IMR-90 (cell line): Measurements from ENCODE around the gene ANKUB1. TPM values are rescaled to one million over a fixed set of nuclear protein-coding genes. Genes with fewer than 3 reads are reported as not detected.

Experiments
- ATAC-seq: fragments of 200-7000 bp; cut with Tn5 transposase; 2 replicates; pipeline ENCODE4 v1.9.1; 2020; ENCODE audit warnings: low read depth, mild to moderate bottlenecking, moderate library complexity
- Bru-seq: library from RNA; stranded (reverse); fragments of 400-500 nt; gene quantifications from one replicate; lab custom pipeline; 2021; lab: Mats Ljungman, UMichigan
- BruChase-seq, 2 experiments: library from RNA; stranded (reverse); fragments of 400-500 nt; gene quantifications; one replicate each; lab custom pipeline; 2021; lab: Mats Ljungman, UMichigan
- BruUV-seq: library from RNA; stranded (reverse); fragments of 400-500 nt; replicated peaks from 2 replicates; lab custom pipeline; 2021; lab: Mats Ljungman, UMichigan
- CTCF ChIA-PET: fragments of 300-600 bp; formaldehyde crosslinking; extraction: SDS; loops from one replicate; lab custom pipeline; 2021; ENCODE audit warnings: antibody characterized with exemption; lab: Yijun Ruan, JAX
- POLR2A ChIA-PET: fragments of 300-600 bp; sonication (Branson Sonifier 250); formaldehyde crosslinking; loops from one replicate; lab custom pipeline; 2022; ENCODE audit warnings: antibody characterized with exemption; ENCODE audit not compliant: unreplicated experiment; lab: Charles Lee
- DNase-seq: peaks from one replicate; pipeline ENCODE4 v3.0.0; 2013
- H2AFZ ChIP-seq: replicated peaks from 2 replicates; pipeline ENCODE3; 2013; ENCODE audit warnings: low read length, mild to moderate bottlenecking; ENCODE audit not compliant: poor library complexity
- H2AK5ac ChIP-seq: 2 replicates; pipeline ENCODE4 v1.6.1; 2013; ENCODE audit warnings: low read depth, low read length, inconsistent platforms
- H2AK9ac ChIP-seq: replicated peaks from 2 replicates; pipeline ENCODE3; 2013; ENCODE audit warnings: mild to moderate bottlenecking, low read depth, low read length, moderate library complexity; ENCODE audit not compliant: poor library complexity
- H2BK120ac ChIP-seq: 2 replicates; pipeline ENCODE4 v1.6.1; 2013; ENCODE audit warnings: low read depth, low read length, inconsistent platforms
- H2BK15ac ChIP-seq: 3 replicates; pipeline ENCODE4 v1.6.1; 2013; ENCODE audit warnings: low read depth, low read length, inconsistent platforms
- H2BK20ac ChIP-seq: 2 replicates; pipeline ENCODE4 v1.6.1; 2013; ENCODE audit warnings: low read depth, mild to moderate bottlenecking, inconsistent platforms, low read length, moderate library complexity
- H2BK5ac ChIP-seq: 2 replicates; pipeline ENCODE4 v1.6.1; 2013; ENCODE audit warnings: mild to moderate bottlenecking, low read depth, low read length, inconsistent platforms; ENCODE audit not compliant: poor library complexity, severe bottlenecking
- H3K14ac ChIP-seq: replicated peaks from 2 replicates; pipeline ENCODE4 v1.6.1; 2013; ENCODE audit warnings: low read depth, low read length, inconsistent platforms
- H3K18ac ChIP-seq: 2 replicates; pipeline ENCODE4 v1.6.1; 2013; ENCODE audit warnings: low read depth, low read length, control low read depth
- H3K23ac ChIP-seq: 2 replicates; pipeline ENCODE4 v1.6.1; 2013; ENCODE audit warnings: low read depth, low read length, inconsistent platforms
- H3K27ac ChIP-seq: 2 replicates; pipeline ENCODE4 v1.5.1; 2013; ENCODE audit warnings: mild to moderate bottlenecking, control low read depth, low read length; ENCODE audit not compliant: insufficient read depth
- H3K27me3 ChIP-seq: 2 replicates; pipeline ENCODE4 v1.6.1; 2013; ENCODE audit warnings: low read length; ENCODE audit not compliant: control insufficient read depth, insufficient read depth
- H3K36me3 ChIP-seq: 2 replicates; pipeline ENCODE4 v1.6.1; 2013; ENCODE audit warnings: low read length, mixed read lengths; ENCODE audit not compliant: control insufficient read depth, insufficient read depth
- H3K4ac ChIP-seq: 2 replicates; pipeline ENCODE4 v1.6.1; 2013; ENCODE audit warnings: low read depth, low read length, inconsistent platforms
- H3K4me1 ChIP-seq: 2 replicates; pipeline ENCODE4 v1.6.1; 2013; ENCODE audit warnings: low read length, mixed read lengths; ENCODE audit not compliant: control insufficient read depth, insufficient read depth
- H3K4me2 ChIP-seq: 2 replicates; pipeline ENCODE4 v1.6.1; 2013; ENCODE audit warnings: low read depth, mild to moderate bottlenecking, control low read depth, low read length, moderate library complexity
- H3K4me3 ChIP-seq: 2 replicates; pipeline ENCODE4 v1.5.1; 2013; ENCODE audit warnings: low read depth, mild to moderate bottlenecking, control low read depth, low read length, moderate library complexity; ENCODE audit not compliant: insufficient read depth
- H3K56ac ChIP-seq: 2 replicates; pipeline ENCODE4 v1.6.1; 2013; ENCODE audit warnings: low read length, inconsistent platforms; ENCODE audit not compliant: insufficient read depth; ENCODE audit errors: extremely low read depth
- H3K79me1 ChIP-seq, 2 experiments: 2 replicates each; pipeline ENCODE4 v1.6.1; 2013; ENCODE audit warnings: low read length in 2 of 2, inconsistent platforms in 1 of 2, low read depth in 1 of 2
- H3K9ac ChIP-seq: 2 replicates; pipeline ENCODE4 v1.6.1; 2013; ENCODE audit warnings: low read depth, low read length, control low read depth
- H3K9me1 ChIP-seq: 2 replicates; pipeline ENCODE4 v1.6.1; 2013; ENCODE audit warnings: low read length, inconsistent platforms; ENCODE audit not compliant: insufficient read depth
- H3K9me3 ChIP-seq: 2 replicates; pipeline ENCODE4 v1.6.1; 2013; ENCODE audit warnings: low read length; ENCODE audit not compliant: control insufficient read depth, insufficient read depth
- H4K20me1 ChIP-seq: 2 replicates; pipeline ENCODE4 v1.6.1; 2013; ENCODE audit warnings: low read length, inconsistent platforms; ENCODE audit not compliant: insufficient read depth
- H4K5ac ChIP-seq: 2 replicates; pipeline ENCODE4 v1.6.1; 2013; ENCODE audit warnings: mild to moderate bottlenecking, low read depth, low read length, control low read depth
- H4K8ac ChIP-seq, 2 experiments: 2 replicates each; pipeline ENCODE4 v1.6.1; 2013; ENCODE audit warnings: low read depth in 2 of 2, low read length in 2 of 2, control low read depth in 1 of 2, inconsistent platforms in 1 of 2
- H4K91ac ChIP-seq: 2 replicates; pipeline ENCODE4 v1.6.1; 2013; ENCODE audit warnings: low read depth, low read length, inconsistent platforms; ENCODE audit not compliant: insufficient read depth
- CHD1 ChIP-seq: IDR thresholded peaks from 2 replicates; pipeline ENCODE4 v1.6.1; 2012; ENCODE audit warnings: low read depth, low read length, improper control_type of control experiment
- MXI1 ChIP-seq: IDR thresholded peaks from 2 replicates; pipeline ENCODE4 v1.6.1; 2012; ENCODE audit warnings: low read depth, mild to moderate bottlenecking, low read length, moderate library complexity, borderline replicate concordance
- NFE2L2 ChIP-seq: fragments of 150-350 bp; IDR thresholded peaks from 2 replicates; pipeline ENCODE4 v1.6.1; 2016; ENCODE audit warnings: low read depth, mild to moderate bottlenecking, low read length
- RCOR1 ChIP-seq: IDR thresholded peaks from 2 replicates; pipeline ENCODE4 v1.6.1; 2012; ENCODE audit warnings: mild to moderate bottlenecking, low read length, improper control_type of control experiment; ENCODE audit not compliant: insufficient replicate concordance
- RFX5 ChIP-seq: IDR thresholded peaks from 2 replicates; pipeline ENCODE4 v1.8.0; 2012; ENCODE audit warnings: low read depth, mild to moderate bottlenecking, low read length, moderate library complexity
- WGBS, 2 experiments: methylation state at CpG; one replicate each; pipeline versions ENCODE4 v1.1.5 to v1.1.7; 2013; ENCODE audit warnings: missing lambda C conversion rate in 2 of 2; ENCODE audit not compliant: insufficient read length in 1 of 2; ENCODE audit errors: extremely low coverage in 2 of 2; 5-methylcytosine and 5-hydroxymethylcytosine counted together
- dilution Hi-C: fragments of 300-500 bp; cut with HindIII; formaldehyde crosslinking; loops from one replicate; pipeline ENCODE4 v1.14.3; 2018; ENCODE audit warnings: low sequenced_read_pairs; ENCODE audit not compliant: unreplicated experiment
- in situ Hi-C: fragments of 300-500 bp; cut with MboI; formaldehyde crosslinking; loops from 3 replicates; pipeline ENCODE4 v1.14.3; 2019; ENCODE audit warnings: low sequenced_read_pairs, inconsistent platforms, mixed read lengths
- intact Hi-C: fragments of 100-400 bp; cut with micrococcal nuclease; formaldehyde crosslinking; loops from 2 replicates; pipeline ENCODE4 v1.10.0; 2022
- long read RNA-seq: library from polyadenylated mRNA; unstranded; transcript quantifications from one replicate; pipeline ENCODE4 v2.0.0, GENCODE V29; 2021; ENCODE audit not compliant: unreplicated experiment
- polyA plus RNA-seq, 3 experiments: library from polyadenylated mRNA; depleted of rRNA; stranded (reverse); fragments of >200 nt; gene quantifications; 2 replicates each; pipeline ENCODE4 v1.2.3, GENCODE V29; 2012; ENCODE audit warnings: low replicate concordance in 1 of 3
- total RNA-seq: library from RNA; depleted of rRNA; stranded (reverse); fragments of >200 nt; gene quantifications from 2 replicates; pipeline ENCODE4 v1.2.3, GENCODE V29; 2012; rRNA removed
- TF ChIP-seq, protein P1 (sequence below): conservative IDR thresholded peaks from 2 replicates; pipeline ENCODE4 v1.5.1; 2012; ENCODE audit warnings: mild to moderate bottlenecking, low read depth, low read length, improper control_type of control experiment

ANKUB1 gene, protein sequence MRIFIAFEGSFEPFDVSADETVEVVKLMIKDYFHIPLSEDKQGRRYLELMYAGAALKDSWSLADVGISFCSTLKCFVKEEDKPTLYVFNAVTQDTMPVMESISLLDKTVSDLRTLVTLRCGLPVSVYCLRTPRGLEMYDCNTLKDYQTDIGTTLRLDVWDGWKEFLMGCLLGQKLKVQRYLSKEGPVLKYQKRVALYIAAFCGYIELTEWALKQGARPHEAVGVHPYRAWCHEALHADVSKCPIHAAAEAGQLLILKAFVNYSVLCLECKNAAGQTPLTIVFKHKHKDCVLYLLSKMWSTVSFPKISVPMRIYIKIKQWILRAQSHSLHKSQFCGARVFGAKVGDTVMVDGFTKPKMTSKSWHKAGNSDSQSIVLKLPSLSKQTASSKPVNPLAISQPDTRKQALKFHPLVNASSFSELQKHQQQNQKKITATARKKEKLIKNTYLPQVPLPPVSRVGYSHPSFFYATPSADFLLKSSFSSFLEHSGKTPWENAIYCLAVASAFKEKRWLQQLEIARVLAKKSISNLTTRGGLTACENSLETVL
- total RNA-seq (not detected in 2 replicates), polyA plus RNA-seq (2012; rRNA removed) (not detected in 2 replicates), Bru-seq, nascent RNA (percentile 3 among the genes with signal in this experiment), BruChase-seq, experiment 1, labeled RNA remaining after a 6-hour chase (percentile 17 among the genes with signal in this experiment), BruChase-seq, experiment 2, labeled RNA remaining after a 2-hour chase (percentile 10 among the genes with signal in this experiment)
- polyA plus RNA-seq (2012; cell fraction: cytosol; rRNA removed) = not detected in 2 replicates
- not detected in 2 replicates for polyA plus RNA-seq (2012; cell fraction: nucleus; rRNA removed; ENCODE audit: low replicate concordance)
- long read RNA-seq, partial matches to known transcripts = 0 of 2 reads
- long read RNA-seq, other reads (novel, unspliced or antisense) = 2 of 2 reads

DNA sequence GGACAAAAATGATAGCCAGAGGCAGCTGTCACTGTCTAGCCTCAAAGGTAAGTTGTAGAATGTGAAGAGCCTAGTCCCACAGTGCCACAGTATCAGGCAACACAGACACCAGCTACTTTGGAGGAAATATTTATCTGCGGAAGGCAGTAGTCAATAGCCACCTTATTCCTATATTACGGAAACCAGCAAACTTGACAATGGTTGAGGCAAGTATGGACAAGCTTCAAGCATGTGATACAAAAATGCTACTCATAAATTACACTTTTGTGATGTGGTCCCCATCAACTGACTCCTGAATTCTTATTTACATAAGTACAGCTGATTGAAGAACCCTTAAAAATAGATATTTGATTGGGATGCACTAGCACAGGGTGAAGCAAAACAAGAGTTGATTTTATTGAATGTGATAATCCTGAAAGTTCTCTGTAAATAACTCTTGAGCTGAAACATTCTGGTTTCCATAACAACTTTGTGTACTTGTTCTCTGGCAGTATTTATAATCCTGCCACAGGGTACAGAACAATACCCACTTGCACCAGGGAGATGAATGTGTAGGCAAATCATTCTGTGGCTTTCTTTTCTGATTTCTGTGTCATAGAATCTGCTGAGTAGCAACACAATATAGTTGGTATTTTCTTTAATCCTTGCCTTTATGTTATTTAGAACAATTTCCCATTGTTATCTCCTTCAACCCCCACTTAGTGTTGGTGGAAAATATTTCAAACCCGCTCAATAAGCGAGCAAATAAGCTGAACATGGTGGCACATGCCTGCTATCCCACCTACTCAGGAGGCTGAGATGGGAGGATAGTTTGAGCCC lies at the start of gene ANKUB1:
TSS of gene ANKUB1 (minus strand) at position 103 of the 819 bp plus-strand sequence. CDS start 188 bp downstream, outside the sequence.
- Histone ChIP-seq H2BK120ac (no peak within 1 kb of the TSS), H3K4me3 (no peak within 1 kb of the TSS), H2AFZ (no peak within 1 kb of the TSS), H3K56ac (no peak within 1 kb of the TSS), H3K18ac (no peak within 1 kb of the TSS), H3K4me1 (peaks cover 3% of the 10 kb centered on the region; the same call in 1 of the 2 replicates), H2BK20ac (no peak within 1 kb of the TSS), H3K9me3 (no peaks in the 10 kb centered on the region), H4K5ac (no peak within 1 kb of the TSS), H3K23ac (no peak within 1 kb of the TSS), H3K9ac (no peak within 1 kb of the TSS), H4K91ac (no peak within 1 kb of the TSS), H3K36me3 (no peaks in the 10 kb centered on the region), H3K27me3 (no peaks in the 10 kb centered on the region), H3K14ac (no peak within 1 kb of the TSS), H2BK15ac (no peak within 1 kb of the TSS; the same call in 2 of the 3 replicates), H3K9me1 (no peaks in the 10 kb centered on the region), H2AK9ac (no peak within 1 kb of the TSS), H2BK5ac (no peak within 1 kb of the TSS), H2AK5ac (no peak within 1 kb of the TSS), H4K20me1 (no peaks in the 10 kb centered on the region), H3K4ac (no peak within 1 kb of the TSS), H4K8ac (no peak within 1 kb of the TSS), H3K4me2 (no peak within 1 kb of the TSS), H3K27ac (no peak within 1 kb of the TSS), H3K79me1 (no peaks in the 10 kb centered on the region)
- CTCF ChIA-PET = interaction anchor here (0.5 to 1.8 kb wide), 2 partner anchors 15 to 58 kb away, joined by 3 to 5 read pairs; no protein-coding TSS in a partner anchor
- POLR2A ChIA-PET = interaction anchor here (0.6 kb wide), 1 partner anchor 631 kb away, joined by 3 read pairs; no protein-coding TSS in a partner anchor
- DNase-seq (no peak), ATAC-seq (no peak)
- dilution Hi-C loops (no loop called here), intact Hi-C loops (no loop called here), in situ Hi-C loops (no loop called here)
- no CpG with 5 or more reads among the region's 4 CpGs for WGBS, 2 experiments
- no peak for TF ChIP-seq CHD1
- TF ChIP-seq, protein P1, sequence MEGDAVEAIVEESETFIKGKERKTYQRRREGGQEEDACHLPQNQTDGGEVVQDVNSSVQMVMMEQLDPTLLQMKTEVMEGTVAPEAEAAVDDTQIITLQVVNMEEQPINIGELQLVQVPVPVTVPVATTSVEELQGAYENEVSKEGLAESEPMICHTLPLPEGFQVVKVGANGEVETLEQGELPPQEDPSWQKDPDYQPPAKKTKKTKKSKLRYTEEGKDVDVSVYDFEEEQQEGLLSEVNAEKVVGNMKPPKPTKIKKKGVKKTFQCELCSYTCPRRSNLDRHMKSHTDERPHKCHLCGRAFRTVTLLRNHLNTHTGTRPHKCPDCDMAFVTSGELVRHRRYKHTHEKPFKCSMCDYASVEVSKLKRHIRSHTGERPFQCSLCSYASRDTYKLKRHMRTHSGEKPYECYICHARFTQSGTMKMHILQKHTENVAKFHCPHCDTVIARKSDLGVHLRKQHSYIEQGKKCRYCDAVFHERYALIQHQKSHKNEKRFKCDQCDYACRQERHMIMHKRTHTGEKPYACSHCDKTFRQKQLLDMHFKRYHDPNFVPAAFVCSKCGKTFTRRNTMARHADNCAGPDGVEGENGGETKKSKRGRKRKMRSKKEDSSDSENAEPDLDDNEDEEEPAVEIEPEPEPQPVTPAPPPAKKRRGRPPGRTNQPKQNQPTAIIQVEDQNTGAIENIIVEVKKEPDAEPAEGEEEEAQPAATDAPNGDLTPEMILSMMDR = no peak
- TF ChIP-seq MXI1 = no peak
- TF ChIP-seq NFE2L2 = no peak
- no peak for TF ChIP-seq RCOR1
- TF ChIP-seq RFX5 = no peak
- BruUV-seq = no TSS peak
